Measurements from ENCODE around the gene ZEB1. TPM values are rescaled to one million over a fixed set of nuclear protein-coding genes. Genes with fewer than 3 reads are reported as not detected.
A peak's percentile ranks its signal among the peaks of the same experiment; 100 is the strongest.
"Not testable (repeated sequence)": the region's sequence is repeated elsewhere in the genome, so short reads cannot be mapped to it uniquely, and the experiment has no call there.

Gene ZEB1
- total RNA-seq, 1 donor from 2014 or later, result 84.1 TPM

GRCh38 chr10:31366703-31367102 is 47.7 kb downstream of the ZEB1 start:
- no peak for DNase-seq (ENCODE audit: low read depth)

GRCh38 chr10:31368724-31369123 is 49.7 kb downstream of the ZEB1 start:
- DNase-seq (ENCODE audit: low read depth), result no peak

- no peak for DNase-seq (ENCODE audit: low read depth)
Measured at GRCh38 chr10:31372439-31372838, 53.4 kb downstream of the ZEB1 start.

GRCh38 chr10:31374146-31374696 is 55.2 kb downstream of the ZEB1 start:
- no peak for DNase-seq (ENCODE audit: low read depth)

- no peak for DNase-seq (ENCODE audit: low read depth)
Measured at GRCh38 chr10:31381171-31381570, 62.2 kb downstream of the ZEB1 start.

GRCh38 chr10:31381766-31382316 is 62.8 kb downstream of the ZEB1 start:
- peak; percentile 25 for DNase-seq (ENCODE audit: low read depth)

- DNase-seq (ENCODE audit: low read depth), result no peak
Measured at GRCh38 chr10:31383810-31384588, 65.0 kb downstream of the ZEB1 start.

- no peak for DNase-seq (ENCODE audit: low read depth)
Measured at GRCh38 chr10:31384589-31384949, 65.6 kb downstream of the ZEB1 start.

- no peak for DNase-seq (ENCODE audit: low read depth)
Measured at GRCh38 chr10:31390804-31391203, 71.8 kb downstream of the ZEB1 start.

- DNase-seq (ENCODE audit: low read depth), result no peak
Measured at GRCh38 chr10:31393844-31394243, 74.8 kb downstream of the ZEB1 start.

GRCh38 chr10:31395695-31396094 is 76.7 kb downstream of the ZEB1 start:
- DNase-seq (ENCODE audit: low read depth), result no peak

GRCh38 chr10:31396376-31396775 is 77.4 kb downstream of the ZEB1 start:
- DNase-seq (ENCODE audit: low read depth), result no peak

GRCh38 chr10:31397852-31398251 is 78.8 kb downstream of the ZEB1 start:
- no peak for DNase-seq (ENCODE audit: low read depth)

- no peak for DNase-seq (ENCODE audit: low read depth)
Measured at GRCh38 chr10:31399171-31399570, 80.2 kb downstream of the ZEB1 start.

- DNase-seq (ENCODE audit: low read depth), result peak; percentile 17
Measured at GRCh38 chr10:31399631-31400030, 80.6 kb downstream of the ZEB1 start.

- no peak for DNase-seq (ENCODE audit: low read depth)
Measured at GRCh38 chr10:31401287-31401686, 82.3 kb downstream of the ZEB1 start.

GRCh38 chr10:31404640-31405039 is 85.6 kb downstream of the ZEB1 start:
- peak; percentile 28 for DNase-seq (ENCODE audit: low read depth)

GRCh38 chr10:31405829-31406228 is 86.8 kb downstream of the ZEB1 start:
- not testable (repeated sequence) for DNase-seq (ENCODE audit: low read depth)

GRCh38 chr10:31412397-31412796 is 93.4 kb downstream of the ZEB1 start:
- not testable (repeated sequence) for DNase-seq (ENCODE audit: low read depth)

- no peak for DNase-seq (ENCODE audit: low read depth)
Measured at GRCh38 chr10:31413325-31413724, 94.3 kb downstream of the ZEB1 start.

GRCh38 chr10:31418481-31418880 is 99.5 kb downstream of the ZEB1 start:
- DNase-seq (ENCODE audit: low read depth), result no peak

GRCh38 chr10:31419394-31420063 is 100.5 kb downstream of the ZEB1 start:
- DNase-seq (ENCODE audit: low read depth), result peak; percentile 47

GRCh38 chr10:31421322-31421721 is 102.3 kb downstream of the ZEB1 start:
- no peak for DNase-seq (ENCODE audit: low read depth)

Data from renal cortical epithelial cell (primary cell).